HG03175 (cell line): ENCODE data around the gene APOBEC3H.

ENCODE experiments used
- ATAC-seq: cut with Tn5 transposase; IDR thresholded peaks from one replicate; pipeline ENCODE4 v1.9.1; 2021; ENCODE audit warnings: mild to moderate bottlenecking, moderate library complexity; ENCODE audit not compliant: unreplicated experiment

APOBEC3H gene

DNA sequence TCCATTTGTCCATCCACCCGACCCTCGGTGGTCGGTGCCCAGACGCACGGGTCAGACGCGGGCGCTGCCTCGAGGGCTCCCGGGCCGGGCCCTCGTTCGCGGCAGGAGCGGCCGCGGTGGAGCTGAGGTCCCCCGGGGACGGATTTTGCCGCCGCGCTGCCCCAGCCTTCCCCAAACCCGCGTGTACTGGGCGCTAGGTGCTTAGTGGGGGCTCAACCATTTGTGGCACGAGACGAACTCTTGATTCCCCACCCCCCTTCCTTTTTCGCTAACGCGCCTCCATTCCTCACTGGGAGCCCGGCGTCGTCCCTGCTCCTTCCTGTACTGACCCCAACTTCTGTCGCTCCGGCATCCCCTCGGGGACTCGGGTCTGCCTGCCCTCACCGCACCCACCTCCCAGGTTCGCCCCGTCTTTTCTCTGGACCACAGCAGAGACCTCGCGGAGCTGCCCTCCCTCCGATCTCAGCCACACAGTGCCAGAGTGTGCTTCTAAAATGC lies 56.2 kb downstream of the APOBEC3H start:
- ATAC-seq = peak; percentile 1
